GM18909 (cell line): ENCODE measurements around the gene MARCHF2.
"Not testable (repeated sequence)": the region's sequence is repeated elsewhere in the genome, so short reads cannot be mapped to it uniquely, and the experiment has no call there.

Experiments
- ATAC-seq: cut with Tn5 transposase; IDR thresholded peaks from one replicate; pipeline ENCODE4 v1.9.1; 2021; ENCODE audit warnings: mild to moderate bottlenecking; ENCODE audit not compliant: unreplicated experiment, poor library complexity

Gene MARCHF2

DNA sequence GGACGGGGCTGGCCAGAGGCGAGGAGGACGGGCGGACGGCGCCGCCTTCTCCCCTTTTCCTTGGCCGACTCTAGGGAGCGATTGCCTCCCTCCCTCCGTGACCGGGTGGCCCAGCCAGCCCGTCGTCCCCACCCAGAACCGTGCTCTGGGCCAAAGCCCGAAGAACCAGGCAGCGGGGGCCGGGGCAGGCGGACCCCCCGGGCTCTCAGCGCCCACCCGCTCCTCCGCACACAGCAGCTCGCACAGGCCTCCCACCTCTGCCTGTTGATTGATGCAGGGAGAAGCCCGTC, 9.3 kb upstream of the MARCHF2 start:
- no peak for ATAC-seq

DNA sequence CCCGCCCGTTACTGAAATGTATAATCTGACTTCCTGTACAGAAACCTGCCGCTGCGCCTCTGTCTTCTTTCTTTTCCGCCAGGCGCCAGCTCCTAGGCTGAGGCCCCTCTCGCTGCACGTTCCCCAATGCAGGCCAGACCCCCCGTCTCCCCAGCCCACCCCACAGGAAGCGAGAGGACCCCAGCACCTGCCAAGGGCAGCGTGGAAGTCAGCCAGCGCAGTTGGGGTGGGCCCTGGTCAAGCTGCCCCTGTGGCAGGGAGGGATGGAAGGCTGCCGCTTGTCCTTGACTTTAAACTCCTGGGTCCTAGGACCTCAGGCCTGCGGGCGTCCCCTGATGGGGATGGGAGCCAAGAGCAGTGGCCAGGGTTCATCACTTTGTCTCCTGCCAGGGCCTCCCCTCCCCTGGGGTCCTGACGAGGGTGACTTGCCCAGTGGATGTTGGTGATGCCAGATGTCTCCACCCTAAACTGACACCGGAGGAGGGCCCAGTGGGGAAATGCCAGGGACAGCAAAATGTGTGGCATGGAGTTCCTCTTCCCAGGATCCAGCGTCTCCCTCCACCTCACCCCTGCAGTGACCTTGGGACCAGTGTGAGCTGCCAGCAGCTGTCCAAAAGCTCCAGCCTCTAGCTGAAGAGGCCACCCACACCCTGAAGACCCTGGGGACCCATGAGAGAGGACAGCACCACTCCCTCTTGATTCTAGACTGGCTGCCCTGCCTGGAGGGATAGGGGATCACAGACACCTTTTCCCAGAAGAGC, 8.5 kb upstream of the MARCHF2 start:
- no peak for ATAC-seq

DNA sequence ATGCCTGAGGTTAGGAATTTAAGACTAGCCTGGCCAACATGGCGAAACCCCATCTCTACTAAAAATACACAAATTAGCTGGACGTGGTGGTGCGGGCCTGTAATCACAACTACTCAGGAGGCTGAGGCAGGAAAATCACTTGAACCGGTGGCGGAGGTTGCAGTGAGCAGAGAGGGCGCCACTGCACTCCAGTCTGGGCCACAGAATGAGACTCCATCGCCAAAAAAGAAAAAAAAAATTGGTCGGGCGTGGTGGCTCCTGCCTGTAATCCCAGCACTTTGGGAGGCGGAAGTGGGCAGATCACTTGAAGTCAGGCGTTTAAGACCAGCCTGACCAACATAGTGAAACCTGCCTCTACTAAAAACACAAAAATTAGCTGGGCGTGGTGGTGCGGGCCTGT, 2.4 kb upstream of the MARCHF2 start:
- not testable (repeated sequence) for ATAC-seq

DNA sequence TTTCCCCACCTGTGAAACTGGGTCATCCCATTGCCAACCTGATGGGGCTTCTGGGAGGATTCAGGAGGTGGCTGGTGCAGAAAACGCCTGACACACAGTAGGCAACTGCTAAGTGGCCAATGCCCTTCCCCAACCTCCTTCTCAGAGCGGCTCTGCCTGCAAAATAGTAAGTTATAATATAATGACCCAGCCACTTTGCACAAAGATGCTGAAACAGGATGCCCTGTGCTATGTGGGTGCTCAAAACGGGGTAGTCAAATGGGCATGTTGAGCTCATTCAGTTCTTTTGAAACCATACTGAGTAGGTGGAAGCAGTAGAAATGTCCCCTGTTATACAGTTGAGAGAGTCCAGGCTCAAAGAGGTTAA, 507 bp downstream of the MARCHF2 start:
- ATAC-seq = no peak

DNA sequence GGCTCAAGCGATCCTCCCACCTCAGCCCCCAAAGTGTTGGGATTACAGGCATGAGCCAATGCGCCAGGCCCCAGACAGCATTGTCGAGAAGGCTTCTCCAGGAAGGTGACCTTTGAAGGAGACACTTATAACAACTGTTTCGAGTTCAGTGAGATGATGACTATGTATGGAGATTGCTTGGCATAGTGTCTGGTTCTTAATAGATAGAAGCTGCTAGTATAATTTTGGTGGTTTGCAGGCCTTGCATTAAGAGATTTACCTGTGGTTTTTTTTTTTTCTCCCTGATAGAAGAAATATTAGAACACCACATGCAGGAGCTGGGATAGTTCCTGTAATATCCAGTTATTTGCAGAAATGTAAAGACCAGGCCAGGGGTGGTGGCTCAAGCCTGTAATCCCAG, 3.7 kb downstream of the MARCHF2 start:
- ATAC-seq = no peak

DNA sequence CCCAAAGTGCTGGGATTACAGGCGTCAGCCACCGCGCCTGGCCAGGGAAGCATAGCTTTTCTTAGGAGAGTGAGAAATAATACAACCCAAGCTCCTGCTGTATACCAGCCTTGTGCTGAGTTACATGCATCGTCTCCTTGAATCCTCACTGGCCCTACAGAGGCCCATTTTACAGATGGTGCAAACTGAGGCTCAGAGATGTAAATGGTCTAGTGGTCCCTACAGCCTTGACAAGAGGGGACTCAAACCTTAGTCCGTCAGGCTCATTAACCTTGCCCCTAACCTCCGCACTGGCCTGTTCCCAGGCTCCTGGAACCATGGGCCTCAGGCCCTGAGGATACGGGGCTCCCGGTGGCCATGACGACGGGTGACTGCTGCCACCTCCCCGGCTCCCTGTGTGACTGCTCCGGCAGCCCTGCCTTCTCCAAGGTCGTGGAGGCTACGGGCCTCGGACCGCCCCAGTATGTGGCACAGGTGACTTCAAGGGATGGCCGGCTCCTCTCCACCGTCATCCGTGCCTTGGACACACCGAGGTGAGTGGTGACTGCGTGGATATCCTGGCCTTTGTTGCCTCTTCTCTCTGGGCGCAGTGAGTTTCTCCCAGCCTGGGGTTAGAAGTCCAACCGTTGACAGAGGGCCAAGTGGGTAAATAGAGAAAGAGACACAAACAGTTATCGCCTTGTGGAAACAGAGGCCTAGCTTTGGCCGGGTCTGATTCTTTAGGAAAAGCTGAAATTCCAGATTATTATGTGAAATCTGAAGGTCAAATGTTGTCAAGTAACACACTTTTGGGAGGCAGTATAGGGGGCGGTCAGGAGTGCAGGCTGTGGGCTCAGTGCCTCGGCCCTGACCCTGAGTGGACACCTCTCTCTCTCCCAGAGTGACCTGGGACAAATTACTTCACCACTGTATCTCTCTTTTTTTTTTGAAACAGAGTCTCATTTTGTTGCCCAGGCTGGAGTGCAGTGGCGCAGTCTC, 8.7 kb downstream of the MARCHF2 start:
- no peak for ATAC-seq

DNA sequence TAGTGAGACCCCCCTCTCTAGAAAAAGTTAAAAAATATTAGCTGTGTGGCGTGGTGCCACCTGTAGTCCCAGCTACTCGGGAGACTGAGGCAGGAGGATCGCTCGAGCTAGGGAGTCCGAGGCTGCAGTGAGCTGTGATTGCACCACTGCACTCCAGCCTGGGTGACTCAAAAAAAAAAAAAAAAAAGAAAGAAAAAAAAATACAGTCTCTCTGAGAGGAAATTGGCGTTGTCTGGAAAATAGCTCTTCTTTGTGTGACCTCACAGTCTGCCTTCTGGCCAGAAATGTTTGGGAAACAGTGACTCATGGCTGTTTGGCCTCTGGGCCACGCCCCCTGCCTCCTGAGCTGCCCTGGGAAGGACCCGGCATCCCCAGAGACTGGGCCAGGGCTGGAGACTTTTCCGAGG, 10.7 kb downstream of the MARCHF2 start:
- no peak for ATAC-seq

DNA sequence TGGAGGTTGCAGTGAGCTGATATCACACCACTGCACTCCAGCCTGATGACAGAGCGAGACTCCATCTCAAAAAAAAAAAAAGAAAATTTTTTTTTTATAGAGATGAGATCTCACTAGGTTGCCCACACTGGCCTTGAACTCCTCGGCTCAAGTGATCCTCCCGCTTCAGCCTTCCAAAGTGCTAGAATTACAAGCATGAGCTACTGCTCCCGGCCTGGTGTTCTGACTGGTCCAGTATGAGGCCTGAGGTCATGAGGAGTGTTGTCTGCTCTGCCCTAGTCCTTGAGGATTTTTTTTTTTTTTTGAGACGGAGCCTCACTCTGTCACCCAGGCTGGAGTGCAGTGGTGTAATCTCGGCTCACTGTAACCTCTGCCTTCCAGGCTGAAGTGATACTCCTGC, 12.2 kb downstream of the MARCHF2 start:
- not testable (repeated sequence) for ATAC-seq

DNA sequence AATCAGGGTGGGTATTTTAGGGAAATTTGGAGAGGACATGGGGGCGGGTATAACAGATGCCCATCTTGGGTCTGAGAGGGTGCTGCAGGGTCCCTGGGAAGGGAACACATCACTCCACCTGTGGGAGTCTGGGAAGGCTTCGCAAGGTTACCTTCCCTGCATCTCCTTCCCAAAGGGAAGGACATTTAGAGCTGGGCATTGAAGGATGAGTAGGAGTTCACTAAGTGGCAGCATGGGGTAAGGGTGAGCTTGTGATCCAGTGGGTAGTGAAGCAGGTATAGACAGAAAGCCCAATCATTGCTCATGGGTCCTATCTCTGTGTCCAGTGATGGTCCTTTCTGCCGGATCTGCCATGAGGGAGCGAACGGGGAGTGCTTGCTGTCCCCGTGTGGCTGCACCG, 13.2 kb downstream of the MARCHF2 start:
- ATAC-seq = no peak

DNA sequence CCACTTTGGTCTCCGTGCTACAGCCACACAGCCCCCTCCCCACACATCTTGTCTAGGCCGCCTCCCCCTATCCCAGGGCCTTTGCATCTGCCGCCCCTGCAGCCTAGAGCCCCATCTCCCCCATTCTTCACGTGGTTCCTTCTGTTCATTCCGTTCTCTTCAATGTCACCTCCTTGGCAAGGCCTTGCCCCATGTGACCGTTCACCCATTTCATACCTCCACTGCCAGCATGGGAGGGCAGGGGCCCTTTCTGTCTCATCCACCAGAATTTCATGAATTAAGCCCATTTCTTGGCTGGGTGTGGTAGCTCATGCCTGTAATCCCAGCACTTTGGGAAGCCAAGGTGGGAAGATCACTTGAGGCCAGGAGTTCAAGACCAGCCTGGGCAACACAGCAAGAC, 15.9 kb downstream of the MARCHF2 start:
- no peak for ATAC-seq

DNA sequence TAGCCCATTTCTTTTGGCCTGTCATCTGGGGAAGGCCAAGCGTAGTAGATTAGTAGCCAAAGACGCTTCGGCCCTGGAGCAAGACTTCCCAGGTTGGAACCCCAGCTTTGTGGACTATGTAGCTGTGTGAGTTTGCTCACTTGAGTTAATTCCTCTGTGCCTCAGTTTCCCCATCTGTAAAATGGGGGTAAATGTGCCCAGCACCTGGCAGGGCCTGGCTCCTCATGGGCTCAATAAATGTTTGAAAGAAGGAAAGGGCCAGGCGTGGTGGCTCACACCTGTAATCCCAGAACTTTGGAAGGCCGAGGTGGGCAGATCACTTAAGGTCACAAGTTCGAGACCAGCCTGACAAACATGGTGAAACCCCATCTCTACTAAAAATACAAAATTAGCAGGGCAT, 16.7 kb downstream of the MARCHF2 start:
- no peak for ATAC-seq

DNA sequence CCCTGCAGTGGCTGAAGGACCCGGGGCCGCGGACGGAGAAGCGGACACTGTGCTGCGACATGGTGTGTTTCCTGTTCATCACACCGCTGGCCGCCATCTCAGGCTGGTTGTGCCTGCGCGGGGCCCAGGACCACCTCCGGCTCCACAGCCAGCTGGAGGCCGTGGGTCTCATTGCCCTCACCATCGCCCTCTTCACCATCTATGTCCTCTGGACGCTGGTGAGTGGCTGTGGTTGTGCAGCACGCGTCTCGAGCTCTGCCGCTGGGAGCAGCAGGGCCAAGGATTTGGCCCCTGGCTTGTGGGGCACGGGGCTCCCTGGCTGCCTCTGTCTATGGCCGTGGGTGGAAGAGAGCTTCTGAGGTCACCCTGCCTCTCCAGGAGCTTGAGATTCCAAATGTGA, 17.5 kb downstream of the MARCHF2 start:
- ATAC-seq = no peak

DNA sequence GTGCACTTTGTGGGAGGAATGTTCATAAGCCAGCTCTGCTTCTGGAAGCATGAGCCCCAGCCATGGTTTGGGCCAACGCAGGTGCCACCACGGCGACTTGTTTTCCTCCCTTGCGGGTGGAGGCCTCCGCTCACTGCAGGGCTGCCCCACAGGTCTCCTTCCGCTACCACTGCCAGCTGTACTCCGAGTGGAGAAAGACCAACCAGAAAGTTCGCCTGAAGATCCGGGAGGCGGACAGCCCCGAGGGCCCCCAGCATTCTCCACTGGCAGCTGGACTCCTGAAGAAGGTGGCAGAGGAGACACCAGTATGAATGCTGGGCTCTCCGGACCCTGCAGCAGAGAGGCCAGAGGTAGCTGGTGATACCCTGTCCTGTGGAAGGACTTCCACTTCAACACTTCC, 25.1 kb downstream of the MARCHF2 start:
- no peak for ATAC-seq

DNA sequence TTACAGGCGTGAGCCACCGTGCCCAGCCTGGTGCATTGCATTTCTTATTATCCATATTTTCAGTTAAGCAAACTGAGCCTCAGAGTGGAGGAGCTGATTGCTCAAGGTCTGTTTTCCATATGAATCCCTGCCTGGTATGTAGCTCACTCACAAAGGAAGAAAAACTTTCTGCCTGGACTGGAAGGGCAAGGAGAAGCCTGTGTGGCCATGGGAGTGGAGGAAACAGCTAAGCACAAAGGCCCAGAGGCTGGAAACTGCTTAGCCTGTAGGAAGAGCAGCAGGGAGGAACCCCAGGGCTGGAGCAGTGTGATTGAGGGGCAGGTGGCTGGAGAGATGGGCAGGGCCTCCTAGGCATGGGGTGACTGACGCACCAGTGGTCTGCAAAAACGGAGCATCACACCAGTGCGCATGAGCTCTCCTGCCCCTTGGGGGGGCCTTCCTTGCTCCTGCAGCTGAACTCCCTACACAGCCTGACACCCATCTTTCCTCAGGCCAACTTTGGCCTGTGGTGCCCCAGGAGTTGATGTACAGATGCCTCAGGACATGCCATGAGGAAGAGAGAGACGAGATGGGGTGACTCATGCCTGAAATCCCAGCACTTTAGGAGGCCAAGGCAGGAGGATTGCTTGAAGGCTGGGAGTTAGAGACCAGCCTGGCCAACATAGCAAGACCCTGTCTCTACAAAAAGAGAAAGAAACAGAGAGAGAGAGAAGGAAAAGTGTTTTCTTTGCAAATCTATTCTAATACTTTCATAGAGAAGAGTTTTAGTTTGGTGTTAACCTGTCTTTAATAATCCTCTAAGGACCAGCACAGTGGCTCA, 28.8 kb downstream of the MARCHF2 start:
- ATAC-seq = no peak

DNA sequence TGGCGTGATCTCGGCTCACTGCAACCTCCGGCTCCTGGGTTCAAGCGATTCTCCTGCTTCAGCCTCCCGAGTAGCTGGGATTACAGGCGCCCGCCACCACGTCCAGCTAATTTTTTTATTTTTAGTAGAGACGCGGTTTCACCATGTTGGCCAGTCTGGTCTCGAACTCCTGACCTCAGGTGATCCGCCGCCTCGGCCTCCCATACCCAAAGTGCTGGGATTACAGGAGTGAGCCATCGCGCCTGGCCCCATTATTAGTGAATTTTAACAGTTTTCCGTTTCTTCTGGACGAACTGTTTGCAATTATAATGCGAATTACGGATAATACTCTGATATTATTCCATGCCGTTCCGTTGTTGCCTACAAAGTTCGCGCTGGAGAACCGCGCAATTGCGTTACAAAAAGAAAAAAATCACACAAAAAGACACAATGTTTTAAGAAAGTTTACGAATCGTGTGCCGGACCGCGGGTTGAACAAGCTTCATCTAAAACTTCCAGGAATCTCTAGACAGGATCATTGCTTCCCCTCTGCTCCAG, 31.1 kb downstream of the MARCHF2 start:
- not testable (repeated sequence) for ATAC-seq

DNA sequence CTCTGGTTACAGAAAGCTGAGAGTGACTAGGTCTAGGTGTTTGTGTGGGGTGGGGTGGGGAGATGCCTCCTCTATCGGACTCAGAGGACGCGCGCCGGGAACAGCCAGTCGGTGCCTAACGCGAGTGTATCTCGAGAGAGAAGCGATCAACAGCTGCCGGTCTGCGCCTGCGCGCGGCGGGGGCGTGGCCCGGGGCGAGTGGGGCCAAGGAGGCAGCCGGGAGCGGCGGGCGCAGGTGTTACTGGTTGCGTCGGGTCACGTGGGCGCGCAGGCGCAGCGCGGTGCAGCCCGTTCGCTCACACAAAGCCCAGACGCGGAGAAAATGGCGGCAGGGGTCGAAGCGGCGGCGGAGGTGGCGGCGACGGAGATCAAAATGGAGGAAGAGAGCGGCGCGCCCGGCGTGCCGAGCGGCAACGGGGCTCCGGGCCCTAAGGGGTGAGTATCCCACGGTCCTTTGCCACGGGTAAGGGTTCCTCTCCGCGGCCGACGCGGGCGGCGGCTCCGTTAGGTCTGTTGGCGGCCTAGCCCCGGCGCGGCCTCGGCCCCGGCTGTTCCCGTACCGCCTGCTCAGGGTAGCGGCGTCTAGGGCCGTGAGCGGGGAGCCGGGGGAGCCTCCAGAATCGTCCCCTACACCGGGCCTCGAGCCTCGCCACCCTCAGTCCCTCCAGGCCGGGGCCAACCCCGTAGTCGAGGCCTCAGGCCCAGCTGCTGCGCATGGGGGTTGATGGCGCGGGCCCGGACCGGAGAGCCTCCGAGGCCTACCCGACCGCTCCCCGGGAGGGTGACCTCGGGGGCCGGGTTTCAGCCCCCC, 31.8 kb downstream of the MARCHF2 start, which contains the start of gene HNRNPM:
Gene HNRNPM, plus strand, starts transcription at position 299 of the 811 bp plus-strand sequence. Its CDS starts 24 bp downstream, at position 323.
- peak; percentile 93 for ATAC-seq

DNA sequence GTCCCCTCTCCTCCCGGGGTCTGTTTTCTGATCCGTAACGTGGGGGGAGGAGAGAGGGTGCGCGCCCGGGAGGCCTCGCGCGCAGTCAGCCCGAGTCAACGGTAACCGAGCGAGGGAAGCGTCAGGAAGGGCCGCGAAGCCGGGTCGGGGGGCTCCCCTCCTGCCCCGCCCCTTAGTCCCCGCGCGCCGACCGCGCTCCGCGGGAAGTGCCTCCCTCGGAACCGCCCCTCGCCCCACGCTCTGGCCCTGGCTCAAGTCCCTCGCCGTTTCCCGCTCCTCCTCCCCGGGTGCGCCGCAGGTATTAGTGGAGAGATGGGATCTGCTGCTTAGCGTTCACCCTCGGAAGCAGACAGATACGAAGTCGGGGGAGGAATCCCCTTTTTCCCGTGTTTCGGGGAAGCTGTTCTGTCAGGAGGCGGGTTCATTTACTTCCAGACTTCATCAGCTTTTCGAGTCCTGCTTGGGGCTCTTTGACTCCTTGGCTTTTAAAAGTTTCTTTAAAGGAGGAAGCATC, 32.4 kb downstream of the MARCHF2 start:
- ATAC-seq = peak; percentile 28

DNA sequence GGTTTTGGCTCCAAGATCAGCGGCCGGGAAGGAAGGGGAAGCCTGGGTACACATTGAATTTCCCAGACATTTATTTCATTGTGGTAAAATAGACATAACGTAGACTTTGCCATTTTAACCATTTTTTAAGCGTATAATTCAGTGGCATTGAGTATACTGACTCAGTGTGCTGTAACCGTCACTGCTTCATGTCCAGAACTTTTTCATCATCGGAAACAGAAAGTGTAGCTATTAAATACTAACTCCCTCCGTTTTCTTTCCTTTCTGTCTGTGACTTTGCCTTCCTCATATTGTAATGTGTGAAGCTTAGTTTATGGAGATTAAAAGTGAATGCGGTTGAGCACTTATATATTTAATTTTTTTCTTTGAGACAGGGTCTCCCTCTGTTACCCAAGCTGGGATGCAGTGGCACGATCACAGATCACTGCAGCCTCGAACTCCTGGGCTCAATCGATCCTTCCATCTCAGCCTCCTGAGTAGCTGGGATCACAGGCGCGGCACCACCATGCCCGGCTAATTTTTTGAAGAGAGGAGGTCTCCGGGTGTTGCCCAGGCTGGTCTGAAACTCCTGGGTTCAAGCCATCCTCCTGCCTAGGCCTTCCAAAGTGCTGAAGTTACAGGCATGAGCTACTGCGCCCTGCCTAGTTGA, 33.1 kb downstream of the MARCHF2 start:
- no peak for ATAC-seq

DNA sequence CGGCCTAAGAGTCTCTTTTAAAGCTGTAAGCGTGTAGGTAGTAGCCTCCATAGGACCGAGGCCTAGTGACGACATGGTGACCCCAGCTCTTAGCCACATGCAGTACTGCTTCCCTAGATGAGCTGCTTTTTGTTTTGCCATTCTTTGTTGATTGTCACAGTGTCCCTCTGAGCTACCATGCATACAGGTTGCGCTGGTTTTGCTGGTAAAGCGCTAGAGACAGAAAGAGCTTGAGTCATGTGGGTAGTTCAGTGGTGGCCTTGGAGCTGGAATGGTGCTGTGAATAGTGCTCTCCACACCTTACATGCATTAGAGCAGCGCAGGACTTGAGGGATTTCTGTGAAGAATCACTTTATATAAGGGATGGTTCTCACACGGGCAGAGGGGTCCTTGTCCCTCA, 36.7 kb downstream of the MARCHF2 start:
- ATAC-seq = no peak
